GM23248 (cell line): Measurements from ENCODE around the gene PARK7.

Experiments
- EZH2 ChIP-seq: fragments of 200-600 bp; sonication (generic); IDR thresholded peaks from 2 replicates; pipeline ENCODE4 v1.6.1; 2018; ENCODE audit warnings: antibody characterized with exemption, mild to moderate bottlenecking; ENCODE audit not compliant: insufficient read depth, poor library complexity, severe bottlenecking
- EZH2phosphoT487 ChIP-seq: fragments of 200-600 bp; sonication (generic); IDR thresholded peaks from 2 replicates; pipeline ENCODE4 v1.6.1; 2018; ENCODE audit warnings: antibody characterized with exemption, moderate library complexity, mild to moderate bottlenecking, low read depth; ENCODE audit not compliant: insufficient read depth

DNA sequence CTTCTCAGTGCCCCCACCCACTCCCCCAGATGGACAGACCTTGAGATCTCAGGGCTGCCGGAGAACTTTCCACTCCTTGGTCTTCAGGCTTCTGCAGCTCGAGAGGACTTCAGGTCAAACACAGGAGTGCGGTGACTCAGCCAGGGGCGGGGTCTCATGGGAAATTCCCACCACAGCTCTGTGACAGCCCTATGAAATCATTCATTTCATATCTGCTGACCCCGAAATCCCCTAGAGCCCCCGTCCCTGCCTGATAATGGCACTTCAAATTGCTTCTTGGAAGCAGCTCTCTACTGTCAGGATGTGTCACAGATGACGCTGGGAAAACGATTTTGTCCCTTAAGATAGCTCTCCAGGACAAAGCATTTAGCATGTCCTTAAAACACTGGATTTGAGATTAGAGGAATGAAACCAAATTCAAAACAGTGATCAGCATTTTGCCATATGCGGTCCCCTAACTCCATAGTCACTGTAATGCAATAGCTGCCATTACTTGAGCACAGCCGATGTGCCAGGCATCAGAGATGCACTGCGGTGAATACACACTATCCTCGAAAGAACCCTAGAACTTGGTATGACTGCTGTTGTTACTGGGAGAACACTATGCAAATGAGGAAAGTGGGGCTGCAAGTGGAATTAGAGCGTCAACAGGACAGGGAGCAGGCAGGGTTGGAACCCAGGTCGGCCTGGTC lies 20.6 kb upstream of the PARK7 start, which contains the start of gene TNFRSF9:
- TF ChIP-seq EZH2phosphoT487 (no peak), EZH2 (no peak)
